Measurements from ENCODE around the gene PDLIM7. TPM values are rescaled to one million over a fixed set of nuclear protein-coding genes. Genes with fewer than 3 reads are reported as not detected.

The PDLIM7 gene
- total and polyA plus RNA-seq, 2 donors, result 102 to 728 TPM

DNA sequence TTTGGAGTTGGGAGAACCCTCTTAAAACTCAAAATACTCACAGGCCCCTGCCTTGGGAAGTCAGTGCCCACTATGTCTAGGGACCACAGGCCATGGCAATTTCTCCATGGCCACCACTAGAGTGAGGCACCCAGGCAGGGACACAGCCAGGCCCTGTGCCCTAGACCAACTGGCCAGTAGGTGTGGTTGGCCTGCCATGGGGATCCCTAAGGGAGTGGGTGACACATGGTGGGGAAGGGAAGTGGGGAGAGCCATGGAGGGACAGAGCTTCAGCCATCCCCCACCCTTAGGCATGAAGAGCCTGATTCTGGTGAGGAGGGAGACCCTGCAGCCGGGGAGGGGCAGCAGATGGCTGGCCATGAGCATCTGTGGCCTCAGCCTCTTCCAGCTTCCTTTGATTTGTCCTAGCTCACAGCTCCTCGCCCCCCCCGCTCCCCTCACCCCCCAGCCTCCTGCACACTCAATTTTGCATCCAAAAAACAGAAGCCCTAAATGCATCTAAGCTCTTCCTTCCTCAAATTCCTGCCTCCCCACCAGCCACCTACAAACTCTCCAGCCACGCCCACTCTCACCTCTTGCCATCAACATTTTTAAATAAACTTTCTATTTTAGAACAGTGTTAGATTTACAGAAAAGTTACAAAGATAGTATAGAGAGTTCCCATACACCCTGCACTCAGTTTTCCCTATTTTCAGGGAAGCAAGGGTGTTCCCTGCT, 22.4 kb downstream of the PDLIM7 start:
- 27% methylated on average over 4 of the region's 4 CpGs for WGBS
- no peak for DNase-seq (ENCODE audit: extremely low spot score)
- Histone ChIP-seq H3K4me3 (ENCODE audit: low read depth, low read length) (no peak overlapping the region), H3K36me3 (ENCODE audit: insufficient read depth) (no peaks in the 10 kb centered on the region), H3K4me1 (ENCODE audit: insufficient read depth) (no peaks in the 10 kb centered on the region), H3K27ac (ENCODE audit: low read depth) (no peak overlapping the region)

DNA sequence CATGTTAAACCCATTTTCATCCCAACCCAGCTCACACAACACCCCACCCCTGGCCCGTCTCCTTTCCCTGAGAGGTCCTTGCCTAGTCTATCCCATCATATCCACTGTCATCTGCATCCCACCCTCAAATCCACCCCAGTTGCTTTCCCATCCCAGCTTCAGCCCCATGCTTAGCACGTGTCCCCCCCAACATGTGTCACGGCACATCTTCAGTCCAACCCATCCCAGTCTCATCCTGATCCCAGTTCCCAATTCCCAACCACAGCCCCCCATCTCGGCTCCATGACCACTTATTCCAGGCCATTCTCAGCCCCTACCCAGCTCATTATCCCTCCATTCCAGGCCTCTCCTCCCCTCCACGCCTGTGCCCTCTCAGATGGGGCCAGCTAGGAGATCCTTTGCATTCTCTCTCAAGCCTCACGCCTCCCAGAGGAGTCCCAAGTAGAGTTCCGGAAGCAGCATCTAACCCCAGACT, 23.4 kb downstream of the PDLIM7 start:
- no peak overlapping the region for H3K27ac ChIP-seq (ENCODE audit: low read depth)
- 30% methylated on average over 7 of the region's 7 CpGs for WGBS
- H3K4me1 ChIP-seq (ENCODE audit: insufficient read depth), result no peaks in the 10 kb centered on the region
- H3K36me3 ChIP-seq (ENCODE audit: insufficient read depth), result no peaks in the 10 kb centered on the region
- H3K4me3 ChIP-seq (ENCODE audit: low read depth, low read length), result no peak overlapping the region
- DNase-seq (ENCODE audit: extremely low spot score), result no peak

DNA sequence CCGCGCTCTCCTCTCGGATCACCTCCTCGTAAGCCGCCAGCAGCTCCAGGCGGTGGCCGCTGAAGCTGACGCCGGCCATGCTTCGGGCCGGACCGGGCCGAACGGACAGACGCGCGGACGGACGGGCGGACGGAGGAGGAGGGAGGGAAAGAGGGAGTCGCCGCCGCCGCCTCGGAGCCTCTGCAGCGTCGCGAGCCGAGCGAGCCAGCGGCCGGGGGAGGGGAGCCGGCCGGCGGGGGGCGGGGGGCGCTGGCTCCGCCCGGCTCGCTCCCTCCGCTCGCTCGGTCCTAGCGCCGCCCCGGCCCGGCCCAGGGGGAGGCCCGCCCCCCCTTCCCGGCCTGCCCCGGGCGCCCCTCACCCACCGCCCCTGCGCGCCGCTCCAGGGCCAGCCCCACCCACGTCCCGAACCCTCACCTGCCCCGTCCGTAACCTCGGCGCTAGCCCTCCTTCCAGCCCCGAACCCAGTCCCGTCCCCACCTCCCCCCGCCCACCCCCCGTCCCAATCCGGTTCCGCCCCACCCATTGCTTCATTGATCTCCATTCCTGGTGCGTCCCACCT, 23.9 kb downstream of the PDLIM7 start, which contains the start of gene DBN1:
TSS of gene DBN1 (minus strand) at position 192 of the 559 bp plus-strand sequence. CDS start at position 79, 113 bp downstream.
- no peak for DNase-seq (ENCODE audit: extremely low spot score)
- Histone ChIP-seq H3K36me3 (ENCODE audit: insufficient read depth) (no peaks in the 10 kb centered on the region), H3K4me1 (ENCODE audit: insufficient read depth) (no peaks in the 10 kb centered on the region), H3K4me3 (ENCODE audit: low read depth, low read length) (peak within 1 kb of the TSS; percentile 87), H3K27ac (ENCODE audit: low read depth) (no peak within 1 kb of the TSS)
- WGBS, result 2% methylated on average over 64 of the region's 69 CpGs

DNA sequence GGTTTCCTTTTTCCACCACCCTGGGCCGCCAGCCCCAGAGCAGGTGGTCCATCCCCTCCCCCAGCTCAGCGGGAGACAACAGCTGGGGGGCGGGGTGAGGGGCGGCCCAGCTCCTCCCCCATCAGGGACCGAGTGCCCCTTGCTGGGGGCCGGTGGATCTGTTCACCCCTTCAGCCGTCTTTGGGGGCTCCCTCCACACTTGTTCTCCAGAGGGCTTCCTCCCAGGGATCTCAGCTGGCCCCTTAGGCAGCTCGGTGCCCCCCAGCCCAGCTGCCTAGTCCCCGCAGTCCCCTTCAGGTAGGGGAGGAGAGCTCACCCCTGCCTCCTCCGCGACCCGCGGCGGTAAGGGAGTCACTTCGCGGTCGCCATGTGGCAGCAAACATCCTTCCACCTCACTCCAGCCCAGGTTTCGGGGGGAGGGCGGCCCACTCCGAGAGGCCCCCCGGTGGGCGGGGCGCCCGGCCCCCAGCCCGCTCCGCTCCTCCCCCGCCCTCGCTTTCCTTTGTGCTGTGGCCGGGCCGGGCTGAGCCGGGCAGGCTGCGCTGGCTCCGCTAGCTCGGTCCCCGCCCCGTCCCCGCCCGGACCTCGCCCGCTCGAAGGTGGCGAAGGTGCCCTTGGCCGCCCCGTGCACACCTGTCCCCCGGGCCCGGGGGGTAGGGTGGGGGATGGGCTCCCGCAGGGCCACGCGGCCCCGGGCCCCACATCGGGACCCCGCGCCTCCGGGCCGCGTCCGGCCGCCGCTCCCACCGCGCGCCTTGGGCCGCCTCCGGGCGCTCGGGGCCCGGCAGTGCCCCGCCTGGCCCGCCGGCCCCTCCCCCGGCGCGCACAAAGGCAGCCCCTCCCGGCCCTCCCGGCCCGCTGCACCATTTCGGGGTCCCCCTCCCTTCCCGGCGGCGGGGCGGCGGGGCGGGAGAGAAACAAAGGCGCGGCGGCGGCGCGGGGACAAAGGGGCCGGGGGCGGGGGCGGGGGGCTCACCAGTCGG, 24.7 kb downstream of the PDLIM7 start:
- Histone ChIP-seq H3K4me1 (ENCODE audit: insufficient read depth) (no peaks in the 10 kb centered on the region), H3K36me3 (ENCODE audit: insufficient read depth) (no peaks in the 10 kb centered on the region), H3K4me3 (ENCODE audit: low read depth, low read length) (peak overlapping the region; percentile 87), H3K27ac (ENCODE audit: low read depth) (no peak overlapping the region)
- no peak for DNase-seq (ENCODE audit: extremely low spot score)
- WGBS, result 1% methylated on average over 92 of the region's 93 CpGs

DNA sequence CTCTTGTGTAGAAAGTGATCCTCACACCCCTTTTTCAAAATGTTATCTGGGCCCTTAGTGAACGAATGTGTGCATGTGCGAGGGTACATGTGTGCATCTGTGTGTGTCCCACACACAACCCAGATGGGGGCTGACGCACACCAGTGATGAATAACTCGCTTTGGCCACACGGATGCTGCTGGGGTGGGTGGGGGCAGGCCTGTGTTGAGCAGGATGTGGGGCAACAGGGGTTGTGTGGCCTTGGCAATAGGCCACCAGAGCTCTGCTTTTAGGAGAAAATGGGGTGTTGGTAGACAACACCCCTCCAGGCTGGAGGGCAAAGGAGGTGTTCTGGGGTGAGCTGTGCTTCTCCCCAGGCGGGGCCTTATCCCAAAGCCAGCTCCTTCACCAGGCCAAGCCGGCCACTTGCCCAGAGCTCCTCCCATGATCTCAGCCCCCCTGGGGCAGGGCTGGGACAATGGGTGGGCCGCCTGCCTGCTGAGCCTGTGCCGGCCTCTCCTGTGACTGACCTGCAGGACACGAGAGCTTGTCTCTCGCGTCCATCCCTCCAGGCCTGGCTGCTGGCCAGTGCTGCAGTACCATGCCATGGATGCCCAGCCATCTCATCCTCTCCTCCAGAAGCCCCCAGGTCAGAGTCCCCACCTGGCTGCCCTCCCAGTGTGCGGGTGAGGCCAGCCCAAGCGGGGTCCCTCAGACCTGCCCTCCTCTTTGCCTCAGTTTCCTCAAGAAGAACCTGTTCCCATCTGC, 25.6 kb downstream of the PDLIM7 start:
- 40% methylated on average over 14 of the region's 14 CpGs for WGBS
- no peak for DNase-seq (ENCODE audit: extremely low spot score)
- no peaks in the 10 kb centered on the region for H3K4me1 ChIP-seq (ENCODE audit: insufficient read depth)
- no peak overlapping the region for H3K27ac ChIP-seq (ENCODE audit: low read depth)
- H3K36me3 ChIP-seq (ENCODE audit: insufficient read depth), result no peaks in the 10 kb centered on the region
- peak overlapping the region; percentile 87 for H3K4me3 ChIP-seq (ENCODE audit: low read depth, low read length)

DNA sequence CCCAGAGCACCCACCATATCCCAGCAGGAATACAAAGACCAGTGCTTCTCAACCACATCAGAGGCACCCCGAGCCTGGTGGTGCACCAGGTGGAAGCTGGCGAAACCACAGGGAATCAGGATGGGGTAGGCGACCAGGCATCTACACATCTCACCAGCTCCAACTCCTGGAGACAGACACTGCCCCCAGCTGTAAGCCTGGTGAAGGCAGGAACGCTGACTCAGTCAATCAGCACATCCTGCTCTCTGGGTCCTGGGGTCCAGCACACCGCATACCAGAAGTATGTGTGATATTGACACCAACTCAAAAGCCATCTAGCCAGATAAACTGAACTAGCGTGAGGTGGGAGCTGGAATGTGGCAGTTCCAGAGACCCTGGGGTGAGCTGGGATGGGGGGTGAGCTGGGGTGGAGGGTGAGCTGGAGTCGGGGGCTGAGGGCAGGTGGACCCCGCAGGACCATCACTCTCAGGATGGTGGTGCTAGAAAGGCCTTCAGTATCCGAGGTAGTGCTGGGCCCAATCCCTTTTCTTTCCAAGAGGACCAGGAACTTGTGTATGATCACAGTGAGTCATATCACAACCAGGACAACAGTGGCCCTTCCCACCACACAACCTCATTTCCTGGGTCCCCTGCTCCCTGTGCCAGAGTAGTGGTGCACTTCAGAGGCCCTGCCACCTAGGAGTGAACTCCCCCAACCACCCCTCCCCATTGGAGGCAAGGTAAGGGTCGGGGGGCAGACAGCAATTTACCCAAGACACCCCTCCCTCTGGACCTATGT, 26.5 kb downstream of the PDLIM7 start:
- H3K4me1 ChIP-seq (ENCODE audit: insufficient read depth), result no peaks in the 10 kb centered on the region
- WGBS, result 81% methylated on average over 10 of the region's 10 CpGs
- no peak overlapping the region for H3K27ac ChIP-seq (ENCODE audit: low read depth)
- no peaks in the 10 kb centered on the region for H3K36me3 ChIP-seq (ENCODE audit: insufficient read depth)
- H3K4me3 ChIP-seq (ENCODE audit: low read depth, low read length), result no peak overlapping the region
- no peak for DNase-seq (ENCODE audit: extremely low spot score)

DNA sequence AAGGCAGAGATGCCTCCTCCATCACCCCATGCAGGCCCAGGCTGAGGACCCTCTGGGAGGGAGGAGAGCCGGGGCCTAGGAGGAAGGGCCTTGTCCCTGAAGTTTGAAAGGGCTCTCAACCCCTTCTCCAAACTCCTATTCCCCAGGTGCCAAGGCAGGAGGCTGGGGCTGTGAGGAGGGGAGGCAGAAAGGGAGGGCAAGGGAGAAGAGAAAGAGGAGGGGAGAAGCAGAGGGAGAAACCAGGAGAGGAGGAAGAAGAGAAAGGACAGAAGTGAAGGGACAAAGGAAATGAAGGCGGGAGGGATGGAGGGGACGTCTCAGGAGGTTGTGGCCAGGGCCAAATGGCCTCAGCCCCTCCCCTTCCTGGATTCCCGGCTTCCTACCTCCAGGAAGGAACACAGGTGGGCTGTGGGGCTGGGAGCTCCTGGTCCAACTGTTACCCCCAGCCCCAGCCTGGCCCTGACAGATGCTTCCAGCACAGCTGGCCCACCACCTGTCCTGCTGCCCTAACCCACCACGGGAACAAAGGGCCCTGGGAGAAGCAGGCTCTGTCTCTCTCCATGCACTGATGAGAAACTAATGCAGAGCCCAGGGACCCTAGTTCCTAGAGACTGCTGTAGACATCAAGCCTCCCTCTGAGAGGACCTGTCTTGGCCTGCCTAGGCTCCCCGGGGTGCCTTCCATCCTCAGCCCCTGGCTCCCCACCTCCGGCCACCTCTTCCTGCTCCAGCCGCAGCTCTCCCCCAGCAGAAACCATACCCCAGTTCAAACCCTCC, 27.5 kb downstream of the PDLIM7 start:
- Histone ChIP-seq H3K4me3 (ENCODE audit: low read depth, low read length) (no peak overlapping the region), H3K4me1 (ENCODE audit: insufficient read depth) (no peaks in the 10 kb centered on the region), H3K27ac (ENCODE audit: low read depth) (no peak overlapping the region), H3K36me3 (ENCODE audit: insufficient read depth) (no peaks in the 10 kb centered on the region)
- no peak for DNase-seq (ENCODE audit: extremely low spot score)
- WGBS, result 59% methylated on average over 8 of the region's 8 CpGs

DNA sequence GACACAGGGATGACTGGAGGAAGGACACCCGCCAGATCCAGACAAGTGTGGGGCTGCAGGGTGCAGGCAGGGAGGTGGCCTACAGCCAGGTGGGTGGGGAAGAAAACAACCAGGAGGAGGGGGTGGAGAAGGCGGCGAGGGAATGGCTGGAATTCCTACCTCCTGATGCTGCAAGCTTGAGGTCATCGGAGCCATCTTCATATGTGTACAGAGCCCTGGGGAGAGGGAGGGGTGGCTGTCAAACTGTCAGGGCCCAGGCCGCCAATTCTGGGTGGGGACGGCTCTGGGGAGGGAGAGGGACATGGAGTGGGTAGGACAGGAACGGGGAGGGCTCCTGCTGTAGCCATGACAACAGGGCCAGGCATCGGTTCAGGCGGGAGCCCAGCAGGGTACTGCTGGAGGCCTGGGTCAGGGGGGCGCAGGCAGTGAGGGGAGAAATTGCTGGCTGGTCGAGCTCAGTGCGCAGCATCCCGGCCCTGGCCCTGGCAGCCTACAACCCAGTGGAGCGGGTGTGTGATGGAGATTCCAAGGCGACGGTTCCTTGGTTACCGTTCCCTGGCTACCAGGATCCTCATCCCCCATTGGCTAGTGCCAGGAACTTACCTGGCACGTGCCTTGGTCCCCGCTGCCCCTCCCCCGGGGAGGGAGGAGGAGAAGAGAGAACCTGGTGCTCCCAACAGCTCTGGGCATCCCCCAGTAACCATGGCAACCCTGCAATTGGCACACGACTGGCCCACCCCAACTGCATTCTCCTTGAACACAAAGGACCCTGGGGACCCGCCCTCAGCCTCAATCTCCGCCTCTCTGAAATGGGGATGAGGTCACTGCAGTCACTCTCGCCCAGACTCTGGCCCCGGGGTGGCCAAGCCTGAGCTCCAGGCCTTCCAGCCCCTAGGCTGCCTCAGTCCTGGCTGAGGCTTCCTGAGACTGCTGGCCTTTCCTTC, 28.4 kb downstream of the PDLIM7 start:
- WGBS, result 49% methylated on average over 25 of the region's 25 CpGs
- Histone ChIP-seq H3K27ac (ENCODE audit: low read depth) (no peak overlapping the region), H3K4me3 (ENCODE audit: low read depth, low read length) (no peak overlapping the region), H3K36me3 (ENCODE audit: insufficient read depth) (no peaks in the 10 kb centered on the region), H3K4me1 (ENCODE audit: insufficient read depth) (no peaks in the 10 kb centered on the region)
- DNase-seq (ENCODE audit: extremely low spot score), result no peak

DNA sequence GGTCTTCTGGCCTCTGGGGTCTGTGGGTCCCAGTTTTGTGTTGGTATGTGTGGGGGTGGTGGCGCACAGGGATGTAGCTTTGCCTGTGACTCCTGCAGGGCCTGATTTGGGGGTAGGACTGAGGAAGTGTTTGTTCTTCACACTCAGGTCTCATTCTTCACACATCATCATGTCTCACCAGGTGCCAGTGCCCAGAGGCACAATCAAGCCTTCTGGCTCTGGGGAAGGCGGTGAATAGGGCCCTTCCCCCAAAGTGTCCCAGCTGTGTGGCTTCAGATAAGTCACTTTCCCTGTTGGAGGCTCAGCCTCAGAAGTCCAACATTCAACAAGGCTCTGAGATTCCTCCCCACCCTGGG, 29.1 kb downstream of the PDLIM7 start:
- DNase-seq (ENCODE audit: extremely low spot score), result no peak

DNA sequence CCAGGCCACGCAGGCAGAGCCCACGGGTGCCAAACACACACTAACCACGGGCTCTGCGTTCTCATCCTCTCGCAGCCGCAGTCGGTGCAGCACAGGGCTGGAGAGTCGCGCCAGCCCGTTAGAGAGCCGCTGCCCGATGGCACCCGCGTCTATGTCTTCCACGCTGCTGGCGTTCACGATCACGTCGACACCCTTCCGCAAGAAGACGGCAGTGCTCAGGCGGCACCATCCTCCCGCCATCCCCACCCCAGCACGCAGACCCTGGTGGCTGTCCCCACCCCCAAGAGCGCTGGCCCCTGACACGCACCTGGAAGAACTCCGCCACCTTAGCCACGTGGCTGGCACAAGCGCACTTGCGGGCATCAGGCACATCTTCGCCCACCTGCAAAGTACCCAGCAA, 30.0 kb downstream of the PDLIM7 start:
- Histone ChIP-seq H3K36me3 (ENCODE audit: insufficient read depth) (no peaks in the 10 kb centered on the region), H3K27ac (ENCODE audit: low read depth) (no peak overlapping the region)
- WGBS, result 94% methylated on average over 31 of the region's 31 CpGs

More for the DNA sequence above, 29.1 kb downstream of the PDLIM7 start:
- Histone ChIP-seq H3K36me3 (ENCODE audit: insufficient read depth) (no peaks in the 10 kb centered on the region), H3K4me1 (ENCODE audit: insufficient read depth) (no peaks in the 10 kb centered on the region), H3K4me3 (ENCODE audit: low read depth, low read length) (no peak overlapping the region), H3K27ac (ENCODE audit: low read depth) (no peak overlapping the region)
- 92% methylated on average over 2 of the region's 2 CpGs for WGBS

DNA sequence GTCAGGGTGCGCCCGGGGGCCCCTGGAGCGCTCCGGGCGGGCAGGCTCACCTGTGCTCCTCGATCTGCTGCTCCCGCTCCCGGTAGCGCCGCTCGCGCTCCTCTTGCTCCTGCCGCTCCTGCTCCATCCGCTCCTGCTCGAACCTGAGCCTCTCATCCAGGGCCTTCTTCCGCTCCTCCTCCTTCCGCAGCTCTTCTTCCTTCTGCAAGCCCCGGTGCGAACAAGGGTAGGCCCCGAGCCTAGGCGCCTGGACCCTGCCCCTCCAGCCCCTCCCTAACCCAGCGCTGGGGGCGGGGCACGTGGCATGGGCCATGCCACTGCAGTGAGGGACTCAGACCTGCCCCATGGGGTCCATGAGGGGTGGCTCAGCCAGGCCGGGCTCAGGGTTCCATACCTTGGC, 30.5 kb downstream of the PDLIM7 start:
- DNase-seq (ENCODE audit: extremely low spot score), result no peak
- 96% methylated on average over 25 of the region's 25 CpGs for WGBS
- no peaks in the 10 kb centered on the region for H3K4me1 ChIP-seq (ENCODE audit: insufficient read depth)
- no peaks in the 10 kb centered on the region for H3K36me3 ChIP-seq (ENCODE audit: insufficient read depth)
- no peak overlapping the region for H3K27ac ChIP-seq (ENCODE audit: low read depth)
- no peak overlapping the region for H3K4me3 ChIP-seq (ENCODE audit: low read depth, low read length)

More for the DNA sequence above, 30.0 kb downstream of the PDLIM7 start:
- H3K4me3 ChIP-seq (ENCODE audit: low read depth, low read length), result no peak overlapping the region
- DNase-seq (ENCODE audit: extremely low spot score), result no peak
- no peaks in the 10 kb centered on the region for H3K4me1 ChIP-seq (ENCODE audit: insufficient read depth)
